NB4 (cell line): ENCODE data around the gene MAU2.

ENCODE experiments used
- CTCF ChIP-seq: IDR thresholded peaks from one replicate; pipeline ENCODE4 v1.5.1; 2012; ENCODE audit warnings: low read depth, low read length
- MYC ChIP-seq: IDR thresholded peaks from 2 replicates; pipeline ENCODE4 v1.6.1; 2011; ENCODE audit warnings: low read depth, low read length
- POLR2A ChIP-seq: IDR thresholded peaks from 2 replicates; pipeline ENCODE4 v1.6.1; 2011; ENCODE audit warnings: mild to moderate bottlenecking; ENCODE audit not compliant: insufficient read length; ENCODE audit errors: extremely low read depth
- TF ChIP-seq, protein P1 (sequence below): IDR thresholded peaks from 2 replicates; pipeline ENCODE4 v1.6.1; 2011; ENCODE audit warnings: low read depth, low read length

- TF ChIP-seq POLR2A (no peak), CTCF (no peak), MYC (no peak)
- TF ChIP-seq, protein P1, sequence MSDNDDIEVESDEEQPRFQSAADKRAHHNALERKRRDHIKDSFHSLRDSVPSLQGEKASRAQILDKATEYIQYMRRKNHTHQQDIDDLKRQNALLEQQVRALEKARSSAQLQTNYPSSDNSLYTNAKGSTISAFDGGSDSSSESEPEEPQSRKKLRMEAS: no peak
Measured at GRCh38 chr19:19337120-19337519, 16.5 kb downstream of the MAU2 start.
